Breast epithelium (tissue), 4 donors: ENCODE data around the gene DDX10. TPM values are rescaled to one million over a fixed set of nuclear protein-coding genes. Genes with fewer than 3 reads are reported as not detected.
"Not testable (repeated sequence)": the region's sequence is repeated elsewhere in the genome, so short reads cannot be mapped to it uniquely, and the experiment has no call there.

Source experiments
- DNase-seq, 2 donors: peaks; one replicate each; pipeline ENCODE4 v3.0.0-alpha.2; 2019; ENCODE audit warnings: low spot score in 2 of 2
- H3K27ac ChIP-seq, 2 donors: fragments of 200-600 bp; sonication (generic) in 1 of 2; one replicate each; pipeline ENCODE4 v1.5.1; 2016 to 2019; ENCODE audit warnings: mild to moderate bottlenecking in 1 of 2
- H3K27me3 ChIP-seq, 2 donors: fragments of 200-600 bp; sonication (generic) in 1 of 2; one replicate each; pipeline versions ENCODE4 v1.5.1 to v1.6.0; 2017 to 2019; ENCODE audit warnings: control low read depth in 1 of 2, mild to moderate bottlenecking in 1 of 2
- H3K36me3 ChIP-seq: fragments of 200-600 bp; one replicate; pipeline ENCODE4 v1.5.1; 2019
- H3K4me1 ChIP-seq, 2 donors: fragments of 200-600 bp; sonication (generic); one replicate each; pipeline ENCODE4 v1.5.1; 2016 to 2019; ENCODE audit warnings: control low read depth in 1 of 2
- H3K4me3 ChIP-seq, 3 donors: fragments of 200-600 bp; sonication (generic); 1 replicate in 2 of 3; 2 replicates in 1 of 3; pipeline ENCODE4 v1.5.1; 2016 to 2019; ENCODE audit warnings: mild to moderate bottlenecking in 3 of 3, moderate library complexity in 2 of 3
- H3K9me3 ChIP-seq, 2 donors: fragments of 200-600 bp; sonication (generic) in 1 of 2; one replicate each; pipeline ENCODE4 v1.5.1; 2016 to 2019; ENCODE audit warnings: control low read depth in 1 of 2
- CTCF ChIP-seq, 3 donors: fragments of 450-650 bp; IDR thresholded peaks; one replicate each; pipeline ENCODE4 v1.5.1; 2016 to 2017; ENCODE audit warnings: antibody characterized with exemption in 3 of 3, mild to moderate bottlenecking in 3 of 3, moderate library complexity in 3 of 3
- POLR2A ChIP-seq: fragments of 450-650 bp; IDR thresholded peaks from one replicate; pipeline ENCODE4 v1.6.1; 2016; ENCODE audit warnings: antibody characterized with exemption, mild to moderate bottlenecking, moderate library complexity
- POLR2AphosphoS5 ChIP-seq, 3 donors: sonication (generic); formaldehyde crosslinking; IDR thresholded peaks; one replicate each; pipeline ENCODE4 v1.6.1; 2017; ENCODE audit warnings: antibody characterized with exemption in 3 of 3
- intact Hi-C: fragments of 100-400 bp; cut with DNase I; formaldehyde crosslinking; loops from one replicate; pipeline ENCODE4 v1.15.1; 2023; ENCODE audit warnings: low total_unique reads
- total RNA-seq, 3 donors: library from RNA; depleted of rRNA; stranded (reverse); fragments of >200 nt; gene quantifications; one replicate each; pipeline ENCODE4 v1.1.0, GENCODE V29; 2016

DDX10 gene
- total RNA-seq, 3 donors from 2014 or later = 17.3 to 41.9 (median 29.5) TPM

- TF ChIP-seq CTCF (IDR thresholded peaks at IDR 0.05) (no peak), POLR2A (no peak), POLR2AphosphoS5 (IDR thresholded peaks at IDR 0.05) (peak in 1 of 3 donors; percentile 36)
- Histone ChIP-seq H3K4me1 (no peaks in the 10 kb centered on the region), H3K27ac (peak overlapping the region; percentile 4 to 27), H3K27me3 (no peaks in the 10 kb centered on the region), H3K4me3 (no peak overlapping the region), H3K36me3 (no peaks in the 10 kb centered on the region), H3K9me3 (no peaks in the 10 kb centered on the region)
- intact Hi-C loops = no loop called here
- DNase-seq = no peak
Measured at GRCh38 chr11:108635106-108635505, 29.8 kb upstream of the DDX10 start.

GRCh38 chr11:108636222-108636621, 28.6 kb upstream of the DDX10 start:
- Histone ChIP-seq H3K9me3 (no peaks in the 10 kb centered on the region), H3K27ac (no peak overlapping the region), H3K27me3 (no peaks in the 10 kb centered on the region), H3K4me1 (no peaks in the 10 kb centered on the region), H3K4me3 (no peak overlapping the region), H3K36me3 (no peaks in the 10 kb centered on the region)
- no peak for TF ChIP-seq POLR2AphosphoS5 (IDR thresholded peaks at IDR 0.05)
- no peak for TF ChIP-seq CTCF (IDR thresholded peaks at IDR 0.05)
- no peak for TF ChIP-seq POLR2A
- intact Hi-C loops = no loop called here
- no peak for DNase-seq

- intact Hi-C loops = no loop called here
- H3K36me3 ChIP-seq = no peaks in the 10 kb centered on the region
- no peak overlapping the region for H3K27ac ChIP-seq
- no peak for DNase-seq
- H3K4me1 ChIP-seq = no peaks in the 10 kb centered on the region
- H3K9me3 ChIP-seq = no peaks in the 10 kb centered on the region
- TF ChIP-seq POLR2A (no peak), POLR2AphosphoS5 (IDR thresholded peaks at IDR 0.05) (no peak), CTCF (IDR thresholded peaks at IDR 0.05) (no peak)
- no peaks in the 10 kb centered on the region for H3K27me3 ChIP-seq
- H3K4me3 ChIP-seq = no peak overlapping the region
Measured at GRCh38 chr11:108639146-108639545, 25.7 kb upstream of the DDX10 start.

GRCh38 chr11:108641752-108642151, 23.1 kb upstream of the DDX10 start:
- H3K36me3 ChIP-seq, intact Hi-C loops: not testable (repeated sequence)

GRCh38 chr11:108643974-108644373, 20.9 kb upstream of the DDX10 start:
- Histone ChIP-seq H3K4me1 (no peaks in the 10 kb centered on the region), H3K27me3 (no peaks in the 10 kb centered on the region), H3K9me3 (no peaks in the 10 kb centered on the region), H3K27ac (no peak overlapping the region), H3K4me3 (no peak overlapping the region), H3K36me3 (no peaks in the 10 kb centered on the region)
- intact Hi-C loops = no loop called here
- DNase-seq = no peak
- no peak for TF ChIP-seq CTCF (IDR thresholded peaks at IDR 0.05)
- no peak for TF ChIP-seq POLR2A
- TF ChIP-seq POLR2AphosphoS5 (IDR thresholded peaks at IDR 0.05) = no peak

More at GRCh38 chr11:108641752-108642151, 23.1 kb upstream of the DDX10 start:
- H3K9me3 ChIP-seq, H3K4me3 ChIP-seq, H3K4me1 ChIP-seq, H3K27ac ChIP-seq, DNase-seq, H3K27me3 ChIP-seq: not testable (repeated sequence)

GRCh38 chr11:108645970-108646369, 18.9 kb upstream of the DDX10 start:
- DNase-seq = no peak
- Histone ChIP-seq H3K4me1 (no peaks in the 10 kb centered on the region), H3K4me3 (no peak overlapping the region), H3K27ac (no peak overlapping the region), H3K9me3 (no peaks in the 10 kb centered on the region), H3K36me3 (no peaks in the 10 kb centered on the region), H3K27me3 (no peaks in the 10 kb centered on the region)
- intact Hi-C loops = no loop called here
- TF ChIP-seq CTCF (IDR thresholded peaks at IDR 0.05) (no peak), POLR2A (no peak), POLR2AphosphoS5 (IDR thresholded peaks at IDR 0.05) (no peak)
